ENCODE results near the gene BTBD6.

The BTBD6 gene

DNA sequence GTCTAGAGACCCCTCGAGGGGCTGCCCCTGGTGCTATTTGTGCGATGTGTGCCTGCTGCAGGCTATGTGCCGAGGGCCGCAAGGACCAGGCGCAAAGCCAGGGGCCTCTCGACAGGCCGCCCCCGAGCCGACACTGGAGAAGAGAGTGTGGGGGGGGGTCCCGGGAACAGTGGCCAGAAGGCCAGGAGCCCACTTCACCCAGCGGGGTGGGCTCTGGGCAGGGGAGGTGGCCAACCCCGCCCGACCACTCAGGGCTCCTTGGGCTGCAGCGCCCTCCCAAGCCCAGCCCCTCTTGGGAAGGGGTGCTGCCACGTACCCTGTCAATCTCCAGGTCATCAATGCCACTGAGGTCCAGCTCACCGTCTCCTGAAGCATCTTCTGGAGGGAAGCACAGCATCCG, 28.6 kb upstream of the BTBD6 start:
- TF ChIP-seq, protein P1, sequence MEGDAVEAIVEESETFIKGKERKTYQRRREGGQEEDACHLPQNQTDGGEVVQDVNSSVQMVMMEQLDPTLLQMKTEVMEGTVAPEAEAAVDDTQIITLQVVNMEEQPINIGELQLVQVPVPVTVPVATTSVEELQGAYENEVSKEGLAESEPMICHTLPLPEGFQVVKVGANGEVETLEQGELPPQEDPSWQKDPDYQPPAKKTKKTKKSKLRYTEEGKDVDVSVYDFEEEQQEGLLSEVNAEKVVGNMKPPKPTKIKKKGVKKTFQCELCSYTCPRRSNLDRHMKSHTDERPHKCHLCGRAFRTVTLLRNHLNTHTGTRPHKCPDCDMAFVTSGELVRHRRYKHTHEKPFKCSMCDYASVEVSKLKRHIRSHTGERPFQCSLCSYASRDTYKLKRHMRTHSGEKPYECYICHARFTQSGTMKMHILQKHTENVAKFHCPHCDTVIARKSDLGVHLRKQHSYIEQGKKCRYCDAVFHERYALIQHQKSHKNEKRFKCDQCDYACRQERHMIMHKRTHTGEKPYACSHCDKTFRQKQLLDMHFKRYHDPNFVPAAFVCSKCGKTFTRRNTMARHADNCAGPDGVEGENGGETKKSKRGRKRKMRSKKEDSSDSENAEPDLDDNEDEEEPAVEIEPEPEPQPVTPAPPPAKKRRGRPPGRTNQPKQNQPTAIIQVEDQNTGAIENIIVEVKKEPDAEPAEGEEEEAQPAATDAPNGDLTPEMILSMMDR (IDR thresholded peaks at IDR 0.05; ENCODE audit: insufficient read depth, low read length, poor library complexity, severe bottlenecking) = no peak
- TF ChIP-seq EZH2phosphoT487 (conservative IDR thresholded peaks at IDR 0.05; ENCODE audit: low read length) = no peak
- Histone ChIP-seq H3F3A (ENCODE audit: insufficient read depth) (no peaks in the 10 kb centered on the region), H3K27ac (ENCODE audit: low read depth, low read length) (no peak overlapping the region), H3K9ac (ENCODE audit: low read length) (no peak overlapping the region), H3K9me2 (replicated peaks; ENCODE audit: insufficient read depth, low read length) (no peaks in the 10 kb centered on the region), H3K27me3 (ENCODE audit: low read length) (no peaks in the 10 kb centered on the region), H3K9me3 (ENCODE audit: insufficient read depth, low read length) (no peaks in the 10 kb centered on the region), H4K20me1 (ENCODE audit: low read depth, low read length) (no peaks in the 10 kb centered on the region), H3K79me2 (ENCODE audit: insufficient read depth, low read length) (no peaks in the 10 kb centered on the region), H3K36me3 (ENCODE audit: low read length) (no peaks in the 10 kb centered on the region), H3K4me2 (ENCODE audit: low read depth, low read length, poor library complexity, severe bottlenecking) (no peak overlapping the region), H2AFZ (ENCODE audit: low read depth, low read length, severe bottlenecking) (no peak overlapping the region), H3K4me3 (ENCODE audit: insufficient read depth, low read length, poor library complexity, severe bottlenecking) (no peak overlapping the region)

DNA sequence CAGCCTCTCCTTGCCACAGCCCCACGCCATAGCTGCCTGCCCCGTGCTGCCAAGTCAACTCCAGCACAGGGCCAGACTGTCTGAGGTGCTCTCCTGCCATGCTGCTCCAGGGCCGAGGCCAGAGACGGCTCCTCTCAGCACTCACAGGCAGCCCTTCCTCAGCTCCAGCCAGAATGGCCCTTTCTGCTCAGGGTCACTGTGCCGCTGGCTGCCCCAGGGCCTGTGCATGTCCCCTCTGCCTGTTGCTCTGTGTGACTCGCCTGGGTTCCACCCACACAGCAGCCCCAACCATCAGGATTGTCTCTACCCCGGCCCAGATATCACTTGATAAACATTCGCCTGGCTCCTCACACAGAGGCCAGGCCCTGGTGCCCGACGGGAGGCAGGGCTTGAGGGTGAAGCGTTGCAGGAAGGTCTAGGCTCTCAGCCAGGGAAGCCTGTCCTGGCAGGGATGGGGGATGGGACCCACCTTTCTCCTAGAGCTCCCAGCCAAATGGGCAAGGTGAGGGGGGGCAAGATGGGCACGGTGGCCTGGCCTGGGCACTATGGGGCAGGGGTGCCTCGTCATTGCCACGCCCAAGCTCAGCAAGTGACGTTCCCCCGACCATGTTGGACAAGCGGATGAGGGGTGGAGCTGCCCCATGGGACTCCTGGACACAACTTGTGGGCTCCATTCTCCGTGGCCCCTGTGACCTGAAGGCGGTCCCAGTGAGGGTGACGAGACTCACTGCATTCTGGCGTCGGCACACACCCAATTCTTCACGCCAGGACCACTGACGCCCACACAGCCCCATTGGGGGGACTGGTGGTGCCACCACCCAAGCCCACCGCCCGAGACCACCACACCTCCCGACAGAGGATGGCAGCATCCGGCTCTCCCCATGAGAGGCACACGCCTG, 27.4 kb upstream of the BTBD6 start:
- Histone ChIP-seq H4K20me1 (ENCODE audit: low read depth, low read length) (no peaks in the 10 kb centered on the region), H3F3A (ENCODE audit: insufficient read depth) (no peaks in the 10 kb centered on the region), H3K4me3 (ENCODE audit: insufficient read depth, low read length, poor library complexity, severe bottlenecking) (no peak overlapping the region), H3K9me2 (replicated peaks; ENCODE audit: insufficient read depth, low read length) (no peaks in the 10 kb centered on the region), H2AFZ (ENCODE audit: low read depth, low read length, severe bottlenecking) (no peak overlapping the region), H3K9me3 (ENCODE audit: insufficient read depth, low read length) (no peaks in the 10 kb centered on the region), H3K79me2 (ENCODE audit: insufficient read depth, low read length) (no peaks in the 10 kb centered on the region), H3K27me3 (ENCODE audit: low read length) (no peaks in the 10 kb centered on the region), H3K9ac (ENCODE audit: low read length) (no peak overlapping the region), H3K4me2 (ENCODE audit: low read depth, low read length, poor library complexity, severe bottlenecking) (no peak overlapping the region), H3K36me3 (ENCODE audit: low read length) (no peaks in the 10 kb centered on the region), H3K27ac (ENCODE audit: low read depth, low read length) (no peak overlapping the region)
- TF ChIP-seq, protein P1 (IDR thresholded peaks at IDR 0.05; ENCODE audit: insufficient read depth, low read length, poor library complexity, severe bottlenecking) = no peak
- no peak for TF ChIP-seq EZH2phosphoT487 (conservative IDR thresholded peaks at IDR 0.05; ENCODE audit: low read length)

DNA sequence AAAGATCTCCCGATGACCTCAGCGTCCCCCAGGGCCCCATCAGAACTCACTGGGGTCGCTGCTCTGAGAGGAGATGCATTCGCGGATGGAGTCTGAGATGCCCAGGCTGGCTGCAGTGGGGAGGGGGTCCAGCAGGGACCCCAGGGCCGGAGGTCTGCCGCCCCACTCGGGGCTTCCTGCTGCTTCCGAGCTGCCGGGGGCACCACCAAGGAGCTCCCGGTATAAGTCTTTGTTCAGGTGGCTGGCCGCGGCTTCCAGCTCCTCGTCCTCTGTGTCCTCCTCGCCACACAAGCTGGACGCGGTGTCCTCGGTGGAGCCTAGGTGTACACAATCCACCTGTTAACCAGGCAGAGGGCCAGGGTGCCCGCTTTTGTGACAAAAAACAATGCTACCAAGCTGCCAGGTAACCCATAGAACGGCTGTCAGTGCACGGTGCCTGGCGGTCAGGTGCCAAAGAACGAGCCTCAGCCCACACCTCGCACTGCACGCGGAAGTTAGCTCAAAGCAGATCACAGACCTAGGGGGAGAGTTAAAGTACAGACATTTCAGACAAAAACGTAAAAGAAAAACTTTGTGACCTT, 26.6 kb upstream of the BTBD6 start:
- Histone ChIP-seq H4K20me1 (ENCODE audit: low read depth, low read length) (no peaks in the 10 kb centered on the region), H3F3A (ENCODE audit: insufficient read depth) (no peaks in the 10 kb centered on the region), H3K27ac (ENCODE audit: low read depth, low read length) (no peak overlapping the region), H3K4me2 (ENCODE audit: low read depth, low read length, poor library complexity, severe bottlenecking) (no peak overlapping the region), H3K9me2 (replicated peaks; ENCODE audit: insufficient read depth, low read length) (no peaks in the 10 kb centered on the region), H3K9ac (ENCODE audit: low read length) (no peak overlapping the region), H3K79me2 (ENCODE audit: insufficient read depth, low read length) (no peaks in the 10 kb centered on the region), H3K27me3 (ENCODE audit: low read length) (no peaks in the 10 kb centered on the region), H2AFZ (ENCODE audit: low read depth, low read length, severe bottlenecking) (no peak overlapping the region), H3K4me3 (ENCODE audit: insufficient read depth, low read length, poor library complexity, severe bottlenecking) (no peak overlapping the region), H3K9me3 (ENCODE audit: insufficient read depth, low read length) (no peaks in the 10 kb centered on the region), H3K36me3 (ENCODE audit: low read length) (no peaks in the 10 kb centered on the region)
- no peak for TF ChIP-seq EZH2phosphoT487 (conservative IDR thresholded peaks at IDR 0.05; ENCODE audit: low read length)
- TF ChIP-seq, protein P1 (IDR thresholded peaks at IDR 0.05; ENCODE audit: insufficient read depth, low read length, poor library complexity, severe bottlenecking) = no peak

Measured in SU-DHL-6 (cell line).